ENCODE results near the gene ZDHHC8.

GRCh38 chr22:20185750-20186149 lies 54.1 kb downstream of the ZDHHC8 start:
- TF ChIP-seq POLR2A (IDR thresholded peaks at IDR 0.05) = no peak
- TF ChIP-seq CTCF (IDR thresholded peaks at IDR 0.05) = no peak
